Adrenal gland (tissue), 12 donors: ENCODE results near the gene BBX. TPM values are rescaled to one million over a fixed set of nuclear protein-coding genes. Genes with fewer than 3 reads are reported as not detected.

Experiments used
- DNase-seq, 7 donors: peaks; one replicate each; pipeline ENCODE4 v3.0.0-alpha.2; 2019 to 2020
- H3K27ac ChIP-seq, 5 donors: fragments of 200-600 bp; sonication (generic) in 4 of 5; 1 replicate in 3 of 5; 2 replicates in 2 of 5; pipeline versions ENCODE4 v1.5.1 to v1.8.0; 2016 to 2020; ENCODE audit warnings: mild to moderate bottlenecking in 1 of 5
- H3K27me3 ChIP-seq: fragments of 200-600 bp; 2 replicates; pipeline ENCODE4 v1.8.0; 2021
- H3K36me3 ChIP-seq, 2 donors: fragments of 200-600 bp; replicated peaks in 1 of 2; 1 replicate in 1 of 2; 2 replicates in 1 of 2; pipeline versions ENCODE4 v1.5.1 to v1.8.0; 2018 to 2022
- H3K4me1 ChIP-seq, 2 donors: fragments of 200-600 bp; replicated peaks in 1 of 2; 1 replicate in 1 of 2; 2 replicates in 1 of 2; pipeline versions ENCODE4 v1.5.1 to v1.8.0; 2018 to 2021
- H3K4me3 ChIP-seq, 4 donors: fragments of 200-600 bp; sonication (generic) in 3 of 4; one replicate each; pipeline ENCODE4 v1.5.1; 2016 to 2018
- H3K9me3 ChIP-seq, 3 donors: fragments of 200-600 bp; sonication (generic) in 1 of 3; replicated peaks in 1 of 3; 1 replicate in 2 of 3; 2 replicates in 1 of 3; pipeline versions ENCODE4 v1.5.1 to v1.8.0; 2016 to 2021
- POLR2A ChIP-seq, 2 donors: fragments of 450-650 bp; IDR thresholded peaks; one replicate each; pipeline ENCODE4 v1.6.1; 2017; ENCODE audit warnings: antibody characterized with exemption in 2 of 2, mild to moderate bottlenecking in 2 of 2, moderate library complexity in 1 of 2
- WGBS, 4 donors: extraction: QIAGEN DNeasy Blood & Tissue Kit in 2 of 4; methylation state at CpG; one replicate each; pipeline versions ENCODE4 v1.1.5 to v1.1.7; 2013 to 2017; 5-methylcytosine and 5-hydroxymethylcytosine counted together
- intact Hi-C, 2 donors: fragments of 100-400 bp; cut with DNase I; formaldehyde crosslinking; loops; one replicate each; pipeline versions ENCODE4 v1.14.1 to v1.15.0; 2022 to 2023
- polyA plus RNA-seq, 3 donors: library from polyadenylated mRNA; stranded (reverse); fragments of 200-250 nt in 2 of 3; fragments of 350-450 nt in 1 of 3; fragmentation: Illumina TruSeq in 1 of 3; extraction: RNeasy Lipid Tissue Mini Kit (QIAGEN cat#74804) in 1 of 3; gene quantifications; one replicate each; pipeline ENCODE4 v1.2.3, GENCODE V29; 2013 to 2014
- total RNA-seq, 9 donors: library from RNA; depleted of rRNA in 4 of 9; stranded (reverse); fragments of >200 nt in 4 of 9; fragments of 120-200 nt in 1 of 9; fragmentation: NEBNext Ultra II Directional in 1 of 9; extraction: Animal tissue kit (Norgen Biotek cat#: 25700) in 1 of 9; gene quantifications; one replicate each; pipeline versions ENCODE4 v1.1.0 to v1.2.4, GENCODE V29; 2013 to 2023
- TF ChIP-seq, protein P1 (sequence below), 6 experiments: fragments of 450-650 bp in 4 of 6; fragments of 200-600 bp in 2 of 6; sonication (generic) in 1 of 6; IDR thresholded peaks; 1 replicate in 5 of 6; 2 replicates in 1 of 6; pipeline versions ENCODE4 v1.5.1 to v1.8.0; 2016 to 2021; ENCODE audit warnings: antibody characterized with exemption in 6 of 6, mild to moderate bottlenecking in 2 of 6, moderate library complexity in 1 of 6
- donor health status: healthy with polysubstance abuse.
- donor health status: Bipolar disorder and iron deficiency.
- donor health status: DM: yes; HTN: yes; CAD: no.
- donor health status: DM: no; HTN: no; CAD: no.
- donor health status: DM: no; HTN: no; CAD: no.
- donor health status: DM: yes; HTN: yes; CAD: no.

Gene BBX
- total and polyA plus RNA-seq, 12 donors = 12.8 to 208 (median 116) TPM

- WGBS, 4 donors = 76 to 86% (median 82%) methylated on average over 6 of the region's 6 CpGs
- Histone ChIP-seq H3K9me3 (no peaks in the 10 kb centered on the region), H3K36me3 (no peaks in the 10 kb centered on the region), H3K4me1 (peaks cover 0 to 33% of the 10 kb centered on the region in 2 donors), H3K27me3 (no peaks in the 10 kb centered on the region), H3K4me3 (no peak overlapping the region), H3K27ac (peak overlapping the region in 1 of 5 donors; percentile 2)
- DNase-seq = no peak
- intact Hi-C loops = no loop called here
- TF ChIP-seq, protein P1, sequence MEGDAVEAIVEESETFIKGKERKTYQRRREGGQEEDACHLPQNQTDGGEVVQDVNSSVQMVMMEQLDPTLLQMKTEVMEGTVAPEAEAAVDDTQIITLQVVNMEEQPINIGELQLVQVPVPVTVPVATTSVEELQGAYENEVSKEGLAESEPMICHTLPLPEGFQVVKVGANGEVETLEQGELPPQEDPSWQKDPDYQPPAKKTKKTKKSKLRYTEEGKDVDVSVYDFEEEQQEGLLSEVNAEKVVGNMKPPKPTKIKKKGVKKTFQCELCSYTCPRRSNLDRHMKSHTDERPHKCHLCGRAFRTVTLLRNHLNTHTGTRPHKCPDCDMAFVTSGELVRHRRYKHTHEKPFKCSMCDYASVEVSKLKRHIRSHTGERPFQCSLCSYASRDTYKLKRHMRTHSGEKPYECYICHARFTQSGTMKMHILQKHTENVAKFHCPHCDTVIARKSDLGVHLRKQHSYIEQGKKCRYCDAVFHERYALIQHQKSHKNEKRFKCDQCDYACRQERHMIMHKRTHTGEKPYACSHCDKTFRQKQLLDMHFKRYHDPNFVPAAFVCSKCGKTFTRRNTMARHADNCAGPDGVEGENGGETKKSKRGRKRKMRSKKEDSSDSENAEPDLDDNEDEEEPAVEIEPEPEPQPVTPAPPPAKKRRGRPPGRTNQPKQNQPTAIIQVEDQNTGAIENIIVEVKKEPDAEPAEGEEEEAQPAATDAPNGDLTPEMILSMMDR (IDR thresholded peaks at IDR 0.05) = peak in 4 of 6 experiments; percentile 12 to 29 (median 15)
- TF ChIP-seq POLR2A (IDR thresholded peaks at IDR 0.05) = no peak
These were observed 120.5 kb downstream of the BBX start for GRCh38 chr3:107643038-107643883.

DNA sequence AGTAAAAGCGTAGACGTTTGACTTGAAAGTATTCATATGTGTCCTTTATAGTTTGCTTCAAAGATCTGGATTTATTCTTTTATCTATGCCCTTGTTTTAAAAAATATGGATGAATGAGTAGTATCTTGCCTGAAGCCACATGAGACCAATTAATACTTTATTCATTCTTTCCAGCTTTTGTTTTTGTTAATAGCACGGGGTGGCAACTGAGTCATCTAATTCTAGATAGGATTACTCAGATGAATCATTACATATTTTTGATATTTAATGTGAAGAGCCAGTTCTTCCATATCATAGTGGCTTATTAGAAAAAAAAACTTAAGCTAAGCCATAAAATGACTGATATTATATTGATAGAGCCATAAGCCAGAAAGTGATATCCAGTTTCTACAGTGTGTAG lies 121.9 kb downstream of the BBX start:
- no peaks in the 10 kb centered on the region for H3K27me3 ChIP-seq
- intact Hi-C loops = no loop called here
- DNase-seq = no peak
- WGBS, 4 donors = 65 to 69% (median 66%) methylated on average over 3 of the region's 3 CpGs
- no peaks in the 10 kb centered on the region for H3K36me3 ChIP-seq
- H3K4me1 ChIP-seq = peaks cover 0 to 33% of the 10 kb centered on the region in 2 donors
- H3K9me3 ChIP-seq = no peaks in the 10 kb centered on the region
- H3K27ac ChIP-seq = no peak overlapping the region
- TF ChIP-seq POLR2A (IDR thresholded peaks at IDR 0.05) = no peak
- TF ChIP-seq, protein P1 (IDR thresholded peaks at IDR 0.05) = no peak
- H3K4me3 ChIP-seq = no peak overlapping the region

GRCh38 chr3:107650788-107651187 lies 128.0 kb downstream of the BBX start:
- intact Hi-C loops = loop anchor here in 1 of 2 donors (10.0 kb wide), 1 partner anchor 66 kb away; no protein-coding TSS in a partner anchor
- Histone ChIP-seq H3K4me1 (peaks cover 0 to 6% of the 10 kb centered on the region in 2 donors), H3K36me3 (no peaks in the 10 kb centered on the region), H3K27me3 (no peaks in the 10 kb centered on the region), H3K27ac (no peak overlapping the region), H3K9me3 (no peaks in the 10 kb centered on the region), H3K4me3 (no peak overlapping the region)
- 82 to 92% (median 87%) methylated on average over 3 of the region's 3 CpGs for WGBS, 4 donors
- TF ChIP-seq, protein P1 (IDR thresholded peaks at IDR 0.05) = no peak
- no peak for TF ChIP-seq POLR2A (IDR thresholded peaks at IDR 0.05)
- DNase-seq = no peak

GRCh38 chr3:107651782-107652181 lies 129.0 kb downstream of the BBX start:
- intact Hi-C loops = loop anchor here in 1 of 2 donors (10.0 kb wide), 1 partner anchor 67 kb away; no protein-coding TSS in a partner anchor
- DNase-seq = no peak
- H3K27me3 ChIP-seq = no peaks in the 10 kb centered on the region
- TF ChIP-seq POLR2A (IDR thresholded peaks at IDR 0.05) = no peak
- TF ChIP-seq, protein P1 (IDR thresholded peaks at IDR 0.05) = no peak
- H3K36me3 ChIP-seq = no peaks in the 10 kb centered on the region
- H3K9me3 ChIP-seq = no peaks in the 10 kb centered on the region
- H3K4me1 ChIP-seq = peaks cover 0 to 6% of the 10 kb centered on the region in 2 donors
- H3K27ac ChIP-seq = no peak overlapping the region
- no peak overlapping the region for H3K4me3 ChIP-seq
